Activated B cell treated with CpG ODN at 0.5 μM for 24 hours (primary cell): ENCODE data around the gene NTNG2. TPM values are rescaled to one million over a fixed set of nuclear protein-coding genes. Genes with fewer than 3 reads are reported as not detected.

ENCODE experiments used
- ATAC-seq: fragments of 200-7000 bp; cut with Tn5 transposase; one replicate; pipeline ENCODE4 v1.10.0; 2021; ENCODE audit warnings: low read depth, mild to moderate bottlenecking, moderate library complexity
- CTCF ChIA-PET: fragments of 350-600 bp; sonication (Branson Sonifier 250); formaldehyde crosslinking; loops from one replicate; lab custom pipeline; 2021; ENCODE audit warnings: antibody characterized with exemption; lab: Charles Lee
- POLR2A ChIA-PET: fragments of 350-600 bp; sonication (Branson Sonifier 250); formaldehyde crosslinking; loops from one replicate; lab custom pipeline; 2021; ENCODE audit warnings: antibody characterized with exemption; lab: Charles Lee
- DNase-seq: peaks from one replicate; pipeline ENCODE4 v3.0.0; 2022
- H3K27ac Mint-ChIP-seq: one replicate; pipeline ENCODE4 v1.8.0; 2020; ENCODE audit warnings: mixed read lengths
- H3K27me3 Mint-ChIP-seq: one replicate; pipeline ENCODE4 v1.8.0; 2021; ENCODE audit warnings: mixed read lengths
- H3K36me3 Mint-ChIP-seq: one replicate; pipeline ENCODE4 v1.8.0; 2021; ENCODE audit warnings: low read depth, mixed read lengths
- H3K4me1 Mint-ChIP-seq: one replicate; pipeline ENCODE4 v1.8.0; 2021; ENCODE audit warnings: mixed read lengths
- H3K4me3 Mint-ChIP-seq: one replicate; pipeline ENCODE4 v1.8.0; 2020; ENCODE audit warnings: mild to moderate bottlenecking, mixed read lengths
- H3K9me3 Mint-ChIP-seq: one replicate; pipeline ENCODE4 v1.8.0; 2020; ENCODE audit warnings: mixed read lengths
- intact Hi-C: fragments of 100-400 bp; cut with micrococcal nuclease; formaldehyde crosslinking; loops from one replicate; pipeline ENCODE4 v1.15.1; 2024
- total RNA-seq: library from RNA; stranded (reverse); gene quantifications from 2 replicates; pipeline ENCODE4 v1.2.3, GENCODE V29; 2022
- TF ChIP-seq, protein P1 (sequence below): fragments of 200-600 bp; IDR thresholded peaks from one replicate; pipeline ENCODE4 v1.8.0; 2022; ENCODE audit warnings: antibody characterized with exemption, mild to moderate bottlenecking

The NTNG2 gene
- total RNA-seq, 1 donor from 2014 or later = 3.1 TPM

GRCh38 chr9:132152231-132152630 lies 9.6 kb upstream of the NTNG2 start:
- ATAC-seq = no peak
- intact Hi-C loops = no loop called here

GRCh38 chr9:132154863-132155567 lies 6.8 kb upstream of the NTNG2 start:
- ChIA-PET POLR2A (no interaction called here), CTCF (no interaction called here)
- DNase-seq (no peak), ATAC-seq (no peak)
- intact Hi-C loops = no loop called here
- Mint-ChIP-seq H3K27ac (no peak overlapping the region), H3K27me3 (peaks cover 37% of the 10 kb centered on the region), H3K36me3 (no peaks in the 10 kb centered on the region), H3K9me3 (no peaks in the 10 kb centered on the region), H3K4me3 (no peak overlapping the region), H3K4me1 (no peaks in the 10 kb centered on the region)
- TF ChIP-seq, protein P1, sequence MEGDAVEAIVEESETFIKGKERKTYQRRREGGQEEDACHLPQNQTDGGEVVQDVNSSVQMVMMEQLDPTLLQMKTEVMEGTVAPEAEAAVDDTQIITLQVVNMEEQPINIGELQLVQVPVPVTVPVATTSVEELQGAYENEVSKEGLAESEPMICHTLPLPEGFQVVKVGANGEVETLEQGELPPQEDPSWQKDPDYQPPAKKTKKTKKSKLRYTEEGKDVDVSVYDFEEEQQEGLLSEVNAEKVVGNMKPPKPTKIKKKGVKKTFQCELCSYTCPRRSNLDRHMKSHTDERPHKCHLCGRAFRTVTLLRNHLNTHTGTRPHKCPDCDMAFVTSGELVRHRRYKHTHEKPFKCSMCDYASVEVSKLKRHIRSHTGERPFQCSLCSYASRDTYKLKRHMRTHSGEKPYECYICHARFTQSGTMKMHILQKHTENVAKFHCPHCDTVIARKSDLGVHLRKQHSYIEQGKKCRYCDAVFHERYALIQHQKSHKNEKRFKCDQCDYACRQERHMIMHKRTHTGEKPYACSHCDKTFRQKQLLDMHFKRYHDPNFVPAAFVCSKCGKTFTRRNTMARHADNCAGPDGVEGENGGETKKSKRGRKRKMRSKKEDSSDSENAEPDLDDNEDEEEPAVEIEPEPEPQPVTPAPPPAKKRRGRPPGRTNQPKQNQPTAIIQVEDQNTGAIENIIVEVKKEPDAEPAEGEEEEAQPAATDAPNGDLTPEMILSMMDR = no peak

More at GRCh38 chr9:132152231-132152630, 9.6 kb upstream of the NTNG2 start:
- H3K4me1 Mint-ChIP-seq = no peaks in the 10 kb centered on the region
- ChIA-PET CTCF (interaction anchor here (1.4 kb wide), 1 partner anchor 17 kb away, joined by 4 read pairs; no protein-coding TSS in a partner anchor), POLR2A (no interaction called here)
- H3K4me3 Mint-ChIP-seq = no peak overlapping the region
- DNase-seq = no peak
- H3K9me3 Mint-ChIP-seq = no peaks in the 10 kb centered on the region
- TF ChIP-seq, protein P1 = no peak
- no peak overlapping the region for H3K27ac Mint-ChIP-seq
- no peaks in the 10 kb centered on the region for H3K36me3 Mint-ChIP-seq
- H3K27me3 Mint-ChIP-seq = peaks cover 38% of the 10 kb centered on the region

- Mint-ChIP-seq H3K4me1 (no peaks in the 10 kb centered on the region), H3K9me3 (no peaks in the 10 kb centered on the region), H3K27ac (no peak overlapping the region), H3K4me3 (no peak overlapping the region), H3K27me3 (peaks cover 40% of the 10 kb centered on the region), H3K36me3 (no peaks in the 10 kb centered on the region)
- POLR2A ChIA-PET = no interaction called here
- TF ChIP-seq, protein P1 = no peak
- CTCF ChIA-PET = no interaction called here
- ATAC-seq (no peak), DNase-seq (no peak)
- intact Hi-C loops = no loop called here
Measured at GRCh38 chr9:132155568-132155895, 6.3 kb upstream of the NTNG2 start.

DNA sequence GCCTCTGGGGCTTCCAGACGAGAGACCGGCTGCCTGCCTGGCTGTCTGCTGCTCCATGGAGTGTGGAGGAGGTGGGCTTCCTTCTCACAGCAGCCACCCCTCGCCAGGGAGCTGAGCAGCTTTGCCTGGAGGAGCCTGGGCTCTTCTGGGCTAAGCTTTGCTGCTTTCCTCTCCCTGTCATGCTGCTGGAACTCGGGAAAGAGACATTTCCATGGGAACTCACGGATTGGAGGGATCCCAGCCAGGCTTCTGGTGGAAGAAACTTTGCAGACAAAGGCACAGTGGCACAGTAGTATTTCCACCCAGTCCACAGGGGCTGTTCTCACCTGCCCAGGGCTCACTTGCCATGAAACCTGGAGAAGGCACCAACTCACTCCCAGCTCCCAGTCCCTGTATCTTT lies 5.6 kb upstream of the NTNG2 start:
- intact Hi-C loops = no loop called here

GRCh38 chr9:132157347-132158116 lies 4.3 kb upstream of the NTNG2 start:
- TF ChIP-seq, protein P1 = no peak
- DNase-seq = no peak
- ChIA-PET POLR2A (no interaction called here), CTCF (no interaction called here)
- Mint-ChIP-seq H3K27ac (no peak overlapping the region), H3K4me3 (no peak overlapping the region), H3K27me3 (peaks cover 39% of the 10 kb centered on the region), H3K36me3 (peaks cover 2% of the 10 kb centered on the region), H3K9me3 (no peaks in the 10 kb centered on the region), H3K4me1 (peaks cover 5% of the 10 kb centered on the region)
- intact Hi-C loops = no loop called here
- ATAC-seq = no peak

More for the DNA sequence above, 5.6 kb upstream of the NTNG2 start:
- POLR2A ChIA-PET = no interaction called here
- H3K27me3 Mint-ChIP-seq = peaks cover 38% of the 10 kb centered on the region
- no peak overlapping the region for H3K4me3 Mint-ChIP-seq
- ATAC-seq (no peak), DNase-seq (no peak)
- H3K9me3 Mint-ChIP-seq = no peaks in the 10 kb centered on the region
- no peak overlapping the region for H3K27ac Mint-ChIP-seq
- no peaks in the 10 kb centered on the region for H3K36me3 Mint-ChIP-seq
- CTCF ChIA-PET = no interaction called here
- H3K4me1 Mint-ChIP-seq = no peaks in the 10 kb centered on the region
- TF ChIP-seq, protein P1 = no peak
